ENCODE results near the gene LSS.

LSS gene

DNA sequence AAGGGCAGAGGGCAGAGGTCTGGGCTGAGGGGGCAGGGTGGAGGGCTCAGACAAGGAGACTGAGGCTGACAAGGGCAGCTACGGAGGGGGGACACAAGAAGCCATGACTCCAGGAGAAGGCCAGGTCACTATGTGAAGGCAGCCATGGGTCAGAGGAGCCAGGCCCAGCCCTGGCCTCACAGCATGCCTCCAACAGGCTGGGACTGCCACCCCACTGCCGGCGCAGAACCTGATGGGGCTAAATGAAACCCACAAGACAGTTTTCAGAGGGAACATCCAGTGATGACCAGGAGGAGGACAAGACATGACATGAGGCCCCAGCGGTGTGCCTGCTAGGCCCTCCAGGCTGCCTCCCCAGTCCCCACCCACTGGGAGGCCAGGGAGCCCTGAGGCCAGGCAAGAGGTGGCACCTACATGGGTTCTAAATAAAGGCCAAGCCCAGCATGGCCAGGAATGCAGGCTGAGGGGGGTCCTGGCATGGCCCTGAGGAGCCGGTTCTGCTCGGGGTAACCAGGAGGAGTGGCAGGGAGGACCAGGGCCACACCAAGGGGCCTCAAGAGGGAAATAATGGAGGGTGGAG lies 27.3 kb upstream of the LSS start:
- H3K4me1 ChIP-seq (ENCODE audit: control insufficient read depth, insufficient read depth, low read length) = no peaks in the 10 kb centered on the region
- H3K27ac ChIP-seq (ENCODE audit: low read length) = no peak overlapping the region
- WGBS (ENCODE audit: insufficient coverage, insufficient read length) = no CpG with 5 or more reads among the region's 6 CpGs
- H3K27me3 ChIP-seq (ENCODE audit: control insufficient read depth, insufficient read depth, low read length) = no peaks in the 10 kb centered on the region
- DNase-seq (ENCODE audit: low read depth, low spot score) = no peak
- no peak overlapping the region for H3K4me3 ChIP-seq (ENCODE audit: low read length)
- H3K9me3 ChIP-seq (ENCODE audit: control insufficient read depth, insufficient read depth, low read length) = no peaks in the 10 kb centered on the region
- peaks cover 37% of the 10 kb centered on the region for H3K36me3 ChIP-seq (ENCODE audit: control insufficient read depth, insufficient read depth, low read length)

DNA sequence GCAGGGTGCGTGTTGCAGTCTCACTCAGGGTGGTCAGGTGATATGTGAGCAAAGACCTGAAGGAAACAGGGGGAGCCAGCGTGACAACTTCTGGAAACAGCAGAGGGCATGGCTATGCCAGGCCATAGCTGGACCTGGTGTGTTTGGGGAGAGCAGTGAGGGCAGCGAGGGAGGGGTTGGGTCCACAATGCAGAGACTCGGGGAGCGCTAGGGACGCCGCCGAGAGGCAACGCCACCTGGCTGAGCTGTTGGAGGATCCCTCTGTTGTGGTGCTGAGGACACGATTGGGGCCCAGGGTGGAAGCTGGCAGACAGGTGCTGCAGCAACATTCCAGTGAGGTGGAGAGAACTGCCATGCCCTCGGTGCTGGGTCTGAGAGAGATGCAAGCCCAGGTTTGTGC lies 26.6 kb upstream of the LSS start:
- no peak for DNase-seq (ENCODE audit: low read depth, low spot score)
- H3K4me1 ChIP-seq (ENCODE audit: control insufficient read depth, insufficient read depth, low read length) = no peaks in the 10 kb centered on the region
- WGBS (ENCODE audit: insufficient coverage, insufficient read length) = no CpG with 5 or more reads among the region's 11 CpGs
- no peak overlapping the region for H3K4me3 ChIP-seq (ENCODE audit: low read length)
- H3K27me3 ChIP-seq (ENCODE audit: control insufficient read depth, insufficient read depth, low read length) = no peaks in the 10 kb centered on the region
- H3K9me3 ChIP-seq (ENCODE audit: control insufficient read depth, insufficient read depth, low read length) = no peaks in the 10 kb centered on the region
- no peak overlapping the region for H3K27ac ChIP-seq (ENCODE audit: low read length)
- peaks cover 37% of the 10 kb centered on the region for H3K36me3 ChIP-seq (ENCODE audit: control insufficient read depth, insufficient read depth, low read length)

DNA sequence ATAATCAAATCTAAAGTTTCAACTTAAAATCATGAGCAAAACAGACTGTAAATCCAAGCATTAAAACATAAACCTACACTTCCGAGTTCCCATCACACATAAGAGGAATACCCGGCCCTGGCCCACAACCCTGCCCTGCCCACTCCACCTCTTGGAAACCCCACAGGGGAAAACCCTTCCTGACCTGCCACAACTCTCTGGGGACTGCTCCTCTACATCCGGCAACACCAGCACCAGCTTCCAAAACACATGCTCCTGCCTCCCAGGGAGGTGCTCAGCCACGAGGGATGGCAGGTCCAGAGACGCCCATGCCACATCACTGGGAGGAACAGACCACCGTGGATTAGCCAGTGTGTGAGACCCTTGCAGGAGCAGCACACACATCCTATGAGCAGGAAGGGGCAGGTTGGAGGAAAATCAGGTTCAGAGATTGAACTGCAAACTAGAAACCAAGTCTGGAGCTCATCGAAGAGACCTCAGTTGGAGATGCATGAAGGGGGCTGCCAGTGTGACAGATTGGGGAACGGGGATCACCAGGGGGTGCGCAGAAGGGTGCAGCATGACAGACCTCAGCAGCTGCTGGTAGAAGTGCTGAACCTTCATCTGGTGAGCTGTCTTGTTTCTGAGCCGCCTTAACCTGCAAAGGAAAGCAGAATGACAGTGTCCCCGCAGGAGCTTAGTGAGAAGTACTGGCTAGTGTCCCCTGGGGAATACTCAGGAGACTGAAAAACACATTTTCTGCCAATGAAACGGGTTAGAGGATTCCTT lies 25.8 kb upstream of the LSS start:
- H3K4me1 ChIP-seq (ENCODE audit: control insufficient read depth, insufficient read depth, low read length) = no peaks in the 10 kb centered on the region
- H3K9me3 ChIP-seq (ENCODE audit: control insufficient read depth, insufficient read depth, low read length) = no peaks in the 10 kb centered on the region
- no peak overlapping the region for H3K27ac ChIP-seq (ENCODE audit: low read length)
- no CpG with 5 or more reads among the region's 12 CpGs for WGBS (ENCODE audit: insufficient coverage, insufficient read length)
- no peak for DNase-seq (ENCODE audit: low read depth, low spot score)
- no peaks in the 10 kb centered on the region for H3K27me3 ChIP-seq (ENCODE audit: control insufficient read depth, insufficient read depth, low read length)
- H3K36me3 ChIP-seq (ENCODE audit: control insufficient read depth, insufficient read depth, low read length) = peaks cover 42% of the 10 kb centered on the region
- no peak overlapping the region for H3K4me3 ChIP-seq (ENCODE audit: low read length)

DNA sequence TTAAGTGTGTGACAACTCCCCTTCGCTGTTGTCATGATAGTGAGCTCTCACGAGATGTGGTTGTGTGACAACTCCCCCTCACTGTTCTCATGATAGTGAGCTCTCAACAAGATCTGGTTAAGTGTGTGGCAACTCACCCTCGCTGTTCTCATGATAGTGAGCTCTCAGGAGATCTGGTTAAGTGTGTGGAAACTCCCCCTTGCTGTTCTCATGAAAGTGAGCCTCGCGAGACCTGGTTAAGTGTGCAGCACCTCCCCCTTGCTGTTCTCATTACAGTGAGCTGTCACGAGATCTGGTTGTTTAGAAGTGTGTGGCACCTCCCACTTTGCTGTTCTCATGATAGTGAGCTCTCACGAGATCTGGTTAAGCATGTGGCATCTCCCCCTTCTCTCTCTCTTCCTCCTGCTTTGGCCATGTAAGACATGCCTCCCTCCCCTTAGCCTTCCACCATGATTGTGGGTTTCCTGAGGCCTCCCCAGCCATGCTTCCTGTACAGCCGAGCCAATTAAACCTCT lies 25.1 kb upstream of the LSS start:
- Histone ChIP-seq H3K27ac (ENCODE audit: low read length) (no peak overlapping the region), H3K4me3 (ENCODE audit: low read length) (no peak overlapping the region)

DNA sequence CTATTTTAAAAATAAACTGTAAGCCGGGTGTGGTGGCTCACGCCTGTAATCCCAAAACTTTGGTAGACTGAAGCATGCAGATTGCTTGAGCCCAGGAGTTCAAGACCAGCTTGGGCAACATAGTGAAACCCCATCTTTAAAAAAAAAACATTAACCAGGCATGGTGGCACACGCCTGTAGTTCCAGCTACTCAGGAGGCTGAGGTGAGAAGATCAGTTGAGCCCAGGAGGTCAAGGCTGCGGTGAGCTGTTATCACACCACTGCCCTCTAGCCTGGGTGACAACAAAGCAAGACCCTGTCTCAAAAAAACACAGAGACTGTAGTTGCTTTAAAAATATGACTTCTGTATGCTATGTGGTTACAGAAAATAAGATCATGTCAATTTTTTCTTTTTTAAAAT lies 24.3 kb upstream of the LSS start:
- no peaks in the 10 kb centered on the region for H3K9me3 ChIP-seq (ENCODE audit: control insufficient read depth, insufficient read depth, low read length)
- WGBS (ENCODE audit: insufficient coverage, insufficient read length) = no CpG with 5 or more reads among the region's 4 CpGs
- no peak overlapping the region for H3K4me3 ChIP-seq (ENCODE audit: low read length)
- H3K27ac ChIP-seq (ENCODE audit: low read length) = no peak overlapping the region
- DNase-seq (ENCODE audit: low read depth, low spot score) = no peak
- no peaks in the 10 kb centered on the region for H3K4me1 ChIP-seq (ENCODE audit: control insufficient read depth, insufficient read depth, low read length)
- H3K27me3 ChIP-seq (ENCODE audit: control insufficient read depth, insufficient read depth, low read length) = no peaks in the 10 kb centered on the region
- H3K36me3 ChIP-seq (ENCODE audit: control insufficient read depth, insufficient read depth, low read length) = peaks cover 38% of the 10 kb centered on the region

More for the DNA sequence above, 25.1 kb upstream of the LSS start:
- Histone ChIP-seq H3K27me3 (ENCODE audit: control insufficient read depth, insufficient read depth, low read length) (no peaks in the 10 kb centered on the region), H3K36me3 (ENCODE audit: control insufficient read depth, insufficient read depth, low read length) (peaks cover 40% of the 10 kb centered on the region), H3K9me3 (ENCODE audit: control insufficient read depth, insufficient read depth, low read length) (no peaks in the 10 kb centered on the region), H3K4me1 (ENCODE audit: control insufficient read depth, insufficient read depth, low read length) (no peaks in the 10 kb centered on the region)
- WGBS (ENCODE audit: insufficient coverage, insufficient read length) = no CpG with 5 or more reads among the region's 8 CpGs
- no peak for DNase-seq (ENCODE audit: low read depth, low spot score)

DNA sequence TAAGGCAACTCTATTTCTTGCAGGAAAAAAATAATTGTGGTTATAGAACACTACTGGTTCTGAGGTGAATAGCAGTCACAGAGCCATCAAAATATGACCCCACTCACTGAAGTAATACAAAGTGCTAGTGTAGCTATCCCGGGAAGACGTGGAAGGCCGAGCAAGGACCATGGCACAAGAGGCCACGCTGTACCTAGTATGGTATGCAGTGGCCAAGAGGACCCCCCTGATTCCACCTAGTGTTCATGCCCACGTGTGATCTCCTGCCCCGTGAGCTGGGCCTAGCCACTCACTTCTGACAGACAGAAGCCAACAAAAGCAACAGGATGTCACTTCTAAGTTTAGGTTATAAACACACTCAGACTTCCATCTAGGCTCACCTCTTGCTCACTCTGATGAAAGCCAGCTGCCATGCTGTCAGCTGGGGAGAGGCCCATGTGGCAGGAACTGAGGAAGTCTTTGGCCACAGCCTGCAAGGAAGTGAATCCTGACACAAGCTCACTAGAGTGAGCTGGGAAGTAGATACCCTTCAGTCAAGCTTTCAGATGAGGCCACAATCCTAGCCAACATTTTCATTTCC lies 21.7 kb upstream of the LSS start:
- Histone ChIP-seq H3K27ac (ENCODE audit: low read length) (no peak overlapping the region), H3K4me1 (ENCODE audit: control insufficient read depth, insufficient read depth, low read length) (no peaks in the 10 kb centered on the region), H3K27me3 (ENCODE audit: control insufficient read depth, insufficient read depth, low read length) (no peaks in the 10 kb centered on the region), H3K36me3 (ENCODE audit: control insufficient read depth, insufficient read depth, low read length) (peaks cover 28% of the 10 kb centered on the region), H3K4me3 (ENCODE audit: low read length) (no peak overlapping the region), H3K9me3 (ENCODE audit: control insufficient read depth, insufficient read depth, low read length) (no peaks in the 10 kb centered on the region)
- no CpG with 5 or more reads among the region's 6 CpGs for WGBS (ENCODE audit: insufficient coverage, insufficient read length)
- no peak for DNase-seq (ENCODE audit: low read depth, low spot score)

DNA sequence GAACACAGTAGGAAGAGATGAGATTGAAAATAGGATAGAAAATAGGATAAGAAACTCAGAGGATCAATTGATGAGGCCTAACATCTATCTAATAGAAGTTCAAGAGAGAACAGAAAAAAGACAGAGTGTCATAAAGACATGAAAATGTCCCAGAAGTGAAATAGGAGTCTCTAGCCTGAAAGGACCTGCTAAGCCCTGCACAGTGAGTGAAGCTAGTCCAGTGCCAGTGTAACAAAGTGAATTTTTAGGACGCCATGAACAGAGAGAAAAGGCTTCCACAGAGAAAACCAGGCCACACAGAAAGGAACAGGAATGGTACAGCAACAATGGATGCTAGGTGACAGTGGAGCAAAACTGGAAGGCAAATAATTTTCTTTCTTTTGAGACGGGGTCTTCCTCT lies 20.3 kb upstream of the LSS start:
- no CpG with 5 or more reads among the region's 2 CpGs for WGBS (ENCODE audit: insufficient coverage, insufficient read length)
- H3K9me3 ChIP-seq (ENCODE audit: control insufficient read depth, insufficient read depth, low read length) = no peaks in the 10 kb centered on the region
- H3K27ac ChIP-seq (ENCODE audit: low read length) = no peak overlapping the region
- no peaks in the 10 kb centered on the region for H3K4me1 ChIP-seq (ENCODE audit: control insufficient read depth, insufficient read depth, low read length)
- H3K27me3 ChIP-seq (ENCODE audit: control insufficient read depth, insufficient read depth, low read length) = no peaks in the 10 kb centered on the region
- no peak for DNase-seq (ENCODE audit: low read depth, low spot score)
- H3K36me3 ChIP-seq (ENCODE audit: control insufficient read depth, insufficient read depth, low read length) = peaks cover 32% of the 10 kb centered on the region
- no peak overlapping the region for H3K4me3 ChIP-seq (ENCODE audit: low read length)

DNA sequence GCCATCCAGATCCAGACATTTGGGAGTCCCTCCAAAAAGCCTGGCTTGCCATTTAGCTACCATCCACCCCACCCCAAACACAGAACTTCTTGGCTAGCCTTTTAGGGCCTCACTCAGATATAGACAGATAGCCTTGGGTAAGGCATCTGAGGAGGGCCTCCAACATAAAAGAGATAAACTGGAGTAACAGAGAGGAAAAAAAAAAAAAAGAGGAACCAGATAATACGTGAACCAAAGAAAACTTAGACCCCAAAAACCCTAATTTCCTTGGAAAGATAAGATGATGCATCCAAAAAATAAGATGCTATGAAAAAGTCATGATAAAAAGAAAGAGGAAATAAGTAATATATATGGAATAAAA lies 19.8 kb upstream of the LSS start:
- H3K27ac ChIP-seq (ENCODE audit: low read length) = no peak overlapping the region
- H3K4me1 ChIP-seq (ENCODE audit: control insufficient read depth, insufficient read depth, low read length) = no peaks in the 10 kb centered on the region
- H3K27me3 ChIP-seq (ENCODE audit: control insufficient read depth, insufficient read depth, low read length) = no peaks in the 10 kb centered on the region
- peaks cover 31% of the 10 kb centered on the region for H3K36me3 ChIP-seq (ENCODE audit: control insufficient read depth, insufficient read depth, low read length)
- whole genome bisulfite sequencing (ENCODE audit: insufficient coverage, insufficient read length) = no CpG with 5 or more reads among the region's 1 CpG
- H3K9me3 ChIP-seq (ENCODE audit: control insufficient read depth, insufficient read depth, low read length) = no peaks in the 10 kb centered on the region
- no peak overlapping the region for H3K4me3 ChIP-seq (ENCODE audit: low read length)
- no peak for DNase-seq (ENCODE audit: low read depth, low spot score)

DNA sequence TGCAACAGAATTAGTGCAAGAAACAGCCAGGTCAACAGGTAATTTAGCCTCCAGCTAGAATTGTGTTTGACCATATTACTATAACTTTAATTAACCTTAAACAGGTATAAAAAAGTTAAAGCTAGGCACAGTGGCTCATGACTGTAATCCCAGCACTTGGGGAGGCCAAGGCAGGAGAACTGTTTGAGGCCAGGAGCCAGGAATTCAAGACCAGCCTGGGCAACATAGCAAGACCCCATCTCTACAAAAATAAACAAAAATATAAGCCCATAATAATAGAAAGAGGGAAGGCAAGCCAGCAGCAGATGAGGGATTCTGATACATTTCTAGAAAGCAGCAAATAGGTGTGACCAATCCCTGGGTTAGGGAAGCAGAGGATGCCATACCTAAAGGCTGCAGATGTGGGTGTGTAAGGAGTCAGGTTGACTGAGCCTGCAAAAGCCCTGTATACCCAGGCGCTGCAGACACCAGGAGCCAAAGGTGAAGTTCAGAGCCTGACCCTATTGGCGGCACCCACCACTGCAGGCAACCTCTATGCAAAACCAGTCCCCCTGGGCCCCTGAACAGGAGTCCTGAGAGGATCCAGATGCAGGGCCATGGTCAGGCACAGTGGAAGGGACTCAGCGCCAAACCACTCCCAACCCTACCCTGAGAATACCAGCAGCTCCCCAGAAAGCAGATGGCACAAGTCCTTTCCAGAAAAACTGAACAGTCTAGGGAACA lies 19.3 kb upstream of the LSS start:
- H3K36me3 ChIP-seq (ENCODE audit: control insufficient read depth, insufficient read depth, low read length) = peaks cover 36% of the 10 kb centered on the region
- WGBS (ENCODE audit: insufficient coverage, insufficient read length) = no CpG with 5 or more reads among the region's 3 CpGs
- H3K4me1 ChIP-seq (ENCODE audit: control insufficient read depth, insufficient read depth, low read length) = no peaks in the 10 kb centered on the region
- DNase-seq (ENCODE audit: low read depth, low spot score) = no peak
- no peaks in the 10 kb centered on the region for H3K27me3 ChIP-seq (ENCODE audit: control insufficient read depth, insufficient read depth, low read length)
- H3K27ac ChIP-seq (ENCODE audit: low read length) = no peak overlapping the region
- no peak overlapping the region for H3K4me3 ChIP-seq (ENCODE audit: low read length)
- H3K9me3 ChIP-seq (ENCODE audit: control insufficient read depth, insufficient read depth, low read length) = no peaks in the 10 kb centered on the region

DNA sequence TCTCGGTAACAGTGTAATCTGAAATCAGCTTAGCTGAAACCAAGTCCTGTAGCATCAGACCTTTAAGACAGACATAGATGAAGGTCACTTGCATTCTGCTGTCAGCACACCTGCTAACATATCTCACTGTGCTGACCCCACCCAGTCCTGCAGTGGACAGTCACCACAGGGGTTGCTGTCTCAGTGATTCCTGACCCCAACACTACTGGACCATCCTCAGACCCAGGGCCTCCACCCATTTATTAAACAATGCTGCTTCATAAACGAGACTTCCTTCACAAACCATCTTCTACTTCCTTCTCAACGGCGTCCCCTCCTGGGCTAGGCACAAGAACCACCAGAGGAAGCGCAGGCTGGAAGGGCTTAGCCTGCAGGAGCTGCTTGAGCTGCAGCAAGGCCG lies 17.8 kb upstream of the LSS start:
- DNase-seq (ENCODE audit: low read depth, low spot score) = no peak
- Histone ChIP-seq H3K36me3 (ENCODE audit: control insufficient read depth, insufficient read depth, low read length) (peaks cover 39% of the 10 kb centered on the region), H3K27ac (ENCODE audit: low read length) (no peak overlapping the region), H3K4me3 (ENCODE audit: low read length) (no peak overlapping the region), H3K9me3 (ENCODE audit: control insufficient read depth, insufficient read depth, low read length) (no peaks in the 10 kb centered on the region), H3K4me1 (ENCODE audit: control insufficient read depth, insufficient read depth, low read length) (no peaks in the 10 kb centered on the region), H3K27me3 (ENCODE audit: control insufficient read depth, insufficient read depth, low read length) (no peaks in the 10 kb centered on the region)
- WGBS (ENCODE audit: insufficient coverage, insufficient read length) = 100% methylated on average over 1 of the region's 6 CpGs

Measured in iPS DF 6.9 (cell line).